ENCODE measurements around the gene ASIP. TPM values are rescaled to one million over a fixed set of nuclear protein-coding genes. Genes with fewer than 3 reads are reported as not detected.
"Not testable (repeated sequence)": the region's sequence is repeated elsewhere in the genome, so short reads cannot be mapped to it uniquely, and the experiment has no call there.

Gene ASIP
- total RNA-seq, 4 donors from 2014 or later = not detected

GRCh38 chr20:34285450-34285849 is 44.2 kb downstream of the ASIP start:
- intact Hi-C loops (cut with DNase I; ENCODE audit: low total_unique reads) = no loop called here
- no peak for DNase-seq
- Histone ChIP-seq H3K27ac (no peak overlapping the region), H3K27me3 (no peaks in the 10 kb centered on the region), H3K4me1 (no peaks in the 10 kb centered on the region), H3K4me3 (no peak overlapping the region), H3K9me3 (no peaks in the 10 kb centered on the region), H3K36me3 (peaks cover 0 to 92% of the 10 kb centered on the region in 2 donors)
- no peak for TF ChIP-seq POLR2A (IDR thresholded peaks at IDR 0.05)
- TF ChIP-seq CTCF (IDR thresholded peaks at IDR 0.05 in 4 of 5, conservative IDR thresholded peaks at IDR 0.05 in 1 of 5) = no peak
- in situ Hi-C loops (cut with MboI; ENCODE audit: low sequenced_read_pairs in 4 of 4) = no loop called here
- ATAC-seq = no peak

- H3K4me1 ChIP-seq; H3K9me3 ChIP-seq; H3K27me3 ChIP-seq; H3K4me3 ChIP-seq; in situ Hi-C loops (cut with MboI; ENCODE audit: low sequenced_read_pairs in 4 of 4); intact Hi-C loops (cut with DNase I; ENCODE audit: low total_unique reads); H3K27ac ChIP-seq; DNase-seq; ATAC-seq: not testable (repeated sequence)
- H3K36me3 ChIP-seq = peaks cover 0 to 92% of the 10 kb centered on the region in 2 donors
Observed at GRCh38 chr20:34287500-34287899, 46.3 kb downstream of the ASIP start.

- no peak for DNase-seq
- H3K4me3 ChIP-seq = no peak overlapping the region
- in situ Hi-C loops (cut with MboI; ENCODE audit: low sequenced_read_pairs in 4 of 4) (no loop called here), intact Hi-C loops (cut with DNase I; ENCODE audit: low total_unique reads) (no loop called here)
- TF ChIP-seq CTCF (IDR thresholded peaks at IDR 0.05 in 4 of 5, conservative IDR thresholded peaks at IDR 0.05 in 1 of 5) (no peak), POLR2A (IDR thresholded peaks at IDR 0.05) (no peak)
- no peaks in the 10 kb centered on the region for H3K27me3 ChIP-seq
- ATAC-seq = no peak
- H3K27ac ChIP-seq = no peak overlapping the region
- H3K9me3 ChIP-seq = no peaks in the 10 kb centered on the region
- H3K4me1 ChIP-seq = no peaks in the 10 kb centered on the region
- peaks cover 0 to 89% of the 10 kb centered on the region in 2 donors for H3K36me3 ChIP-seq
Observed at GRCh38 chr20:34290471-34290870, 49.2 kb downstream of the ASIP start.

- in situ Hi-C loops (cut with MboI; ENCODE audit: low sequenced_read_pairs in 4 of 4) = no loop called here
- H3K36me3 ChIP-seq = peaks cover 0 to 75% of the 10 kb centered on the region in 2 donors
- TF ChIP-seq POLR2A (IDR thresholded peaks at IDR 0.05) = no peak
- H3K9me3 ChIP-seq = no peaks in the 10 kb centered on the region
- DNase-seq (no peak), ATAC-seq (no peak)
- H3K27me3 ChIP-seq = no peaks in the 10 kb centered on the region
- no peaks in the 10 kb centered on the region for H3K4me1 ChIP-seq
- H3K27ac ChIP-seq = no peak overlapping the region
- no peak overlapping the region for H3K4me3 ChIP-seq
- intact Hi-C loops (cut with DNase I; ENCODE audit: low total_unique reads) = no loop called here
Observed at GRCh38 chr20:34292496-34292895, 51.3 kb downstream of the ASIP start.

GRCh38 chr20:34293119-34293518 is 51.9 kb downstream of the ASIP start:
- Histone ChIP-seq H3K4me3 (no peak overlapping the region), H3K36me3 (peaks cover 0 to 69% of the 10 kb centered on the region in 2 donors), H3K9me3 (no peaks in the 10 kb centered on the region), H3K27ac (no peak overlapping the region), H3K27me3 (no peaks in the 10 kb centered on the region), H3K4me1 (no peaks in the 10 kb centered on the region)
- TF ChIP-seq POLR2A (IDR thresholded peaks at IDR 0.05) (no peak), CTCF (IDR thresholded peaks at IDR 0.05 in 4 of 5, conservative IDR thresholded peaks at IDR 0.05 in 1 of 5) (no peak)
- intact Hi-C loops (cut with DNase I; ENCODE audit: low total_unique reads) = no loop called here
- in situ Hi-C loops (cut with MboI; ENCODE audit: low sequenced_read_pairs in 4 of 4) = no loop called here
- ATAC-seq (no peak), DNase-seq (no peak)

GRCh38 chr20:34293589-34293988 is 52.4 kb downstream of the ASIP start:
- no peaks in the 10 kb centered on the region for H3K4me1 ChIP-seq
- intact Hi-C loops (cut with DNase I; ENCODE audit: low total_unique reads) = no loop called here
- TF ChIP-seq POLR2A (IDR thresholded peaks at IDR 0.05) (no peak), CTCF (IDR thresholded peaks at IDR 0.05 in 4 of 5, conservative IDR thresholded peaks at IDR 0.05 in 1 of 5) (no peak)
- DNase-seq (no peak), ATAC-seq (no peak)
- no peak overlapping the region for H3K4me3 ChIP-seq
- peaks cover 0 to 64% of the 10 kb centered on the region in 2 donors for H3K36me3 ChIP-seq
- H3K9me3 ChIP-seq = no peaks in the 10 kb centered on the region
- no peak overlapping the region for H3K27ac ChIP-seq
- in situ Hi-C loops (cut with MboI; ENCODE audit: low sequenced_read_pairs in 4 of 4) = no loop called here
- H3K27me3 ChIP-seq = no peaks in the 10 kb centered on the region

Measured in gastrocnemius medialis (tissue), 4 donors.